ENCODE results near the gene XPOT.

DNA sequence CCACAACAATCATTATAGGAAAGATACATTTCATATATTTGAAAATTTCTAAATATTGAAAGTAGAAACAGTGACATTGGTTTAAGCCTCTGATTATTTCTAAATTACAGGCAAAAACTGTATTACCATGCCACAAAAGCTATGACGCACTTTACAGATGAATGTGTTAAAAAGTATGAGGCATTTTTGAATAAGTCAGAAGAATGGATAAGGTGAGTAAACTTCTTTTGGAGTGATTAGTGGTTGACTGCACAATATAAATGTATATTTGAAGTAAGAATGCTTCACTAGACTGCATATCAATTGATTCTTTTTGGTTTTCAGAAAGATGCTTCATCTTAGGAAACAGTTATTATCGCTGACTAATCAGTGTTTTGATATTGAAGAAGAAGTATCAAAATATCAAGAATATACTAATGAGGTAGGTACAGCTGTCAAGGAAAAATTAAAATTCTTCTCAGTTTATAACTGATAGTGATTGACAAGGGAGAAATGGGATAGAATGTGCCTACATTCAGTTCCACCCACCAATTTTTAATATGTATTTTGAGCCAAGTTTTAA is 92.7 kb downstream of the XPOT start:
- TF ChIP-seq, protein P1, sequence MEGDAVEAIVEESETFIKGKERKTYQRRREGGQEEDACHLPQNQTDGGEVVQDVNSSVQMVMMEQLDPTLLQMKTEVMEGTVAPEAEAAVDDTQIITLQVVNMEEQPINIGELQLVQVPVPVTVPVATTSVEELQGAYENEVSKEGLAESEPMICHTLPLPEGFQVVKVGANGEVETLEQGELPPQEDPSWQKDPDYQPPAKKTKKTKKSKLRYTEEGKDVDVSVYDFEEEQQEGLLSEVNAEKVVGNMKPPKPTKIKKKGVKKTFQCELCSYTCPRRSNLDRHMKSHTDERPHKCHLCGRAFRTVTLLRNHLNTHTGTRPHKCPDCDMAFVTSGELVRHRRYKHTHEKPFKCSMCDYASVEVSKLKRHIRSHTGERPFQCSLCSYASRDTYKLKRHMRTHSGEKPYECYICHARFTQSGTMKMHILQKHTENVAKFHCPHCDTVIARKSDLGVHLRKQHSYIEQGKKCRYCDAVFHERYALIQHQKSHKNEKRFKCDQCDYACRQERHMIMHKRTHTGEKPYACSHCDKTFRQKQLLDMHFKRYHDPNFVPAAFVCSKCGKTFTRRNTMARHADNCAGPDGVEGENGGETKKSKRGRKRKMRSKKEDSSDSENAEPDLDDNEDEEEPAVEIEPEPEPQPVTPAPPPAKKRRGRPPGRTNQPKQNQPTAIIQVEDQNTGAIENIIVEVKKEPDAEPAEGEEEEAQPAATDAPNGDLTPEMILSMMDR (IDR thresholded peaks at IDR 0.05), result no peak
- TF ChIP-seq SIN3A (IDR thresholded peaks at IDR 0.05; ENCODE audit: borderline replicate concordance, insufficient read depth, low read depth, low read length), result no peak
